ENCODE data around the gene ALDH5A1. TPM values are rescaled to one million over a fixed set of nuclear protein-coding genes. Genes with fewer than 3 reads are reported as not detected.
"Not testable (repeated sequence)": the region's sequence is repeated elsewhere in the genome, so short reads cannot be mapped to it uniquely, and the experiment has no call there.

ALDH5A1 gene
- total RNA-seq, 1 experiment from 2014 or later = 0.57 TPM

GRCh38 chr6:24484657-24485323, 10.0 kb upstream of the ALDH5A1 start:
- no peak for DNase-seq (ENCODE audit: low read depth)

GRCh38 chr6:24486065-24486464, 8.7 kb upstream of the ALDH5A1 start:
- DNase-seq (ENCODE audit: low read depth) = no peak

- no peak for DNase-seq (ENCODE audit: low read depth)
These were observed 5.3 kb upstream of the ALDH5A1 start, which contains the start of gene GPLD1 for GRCh38 chr6:24489470-24489869. TSS of gene GPLD1 (minus strand) at chr6:24489578. CDS start at chr6:24489511, 67 bp downstream.

- DNase-seq (ENCODE audit: low read depth) = no peak
These were observed 4.9 kb upstream of the ALDH5A1 start for GRCh38 chr6:24489881-24490280.

GRCh38 chr6:24490948-24491347, 3.8 kb upstream of the ALDH5A1 start:
- no peak for DNase-seq (ENCODE audit: low read depth)

GRCh38 chr6:24492475-24492874, 2.3 kb upstream of the ALDH5A1 start:
- DNase-seq (ENCODE audit: low read depth) = no peak

GRCh38 chr6:24493945-24494820, 586 bp upstream of the ALDH5A1 start:
- no peak for DNase-seq (ENCODE audit: low read depth)

GRCh38 chr6:24497254-24497970, 2.6 kb downstream of the ALDH5A1 start:
- no peak for DNase-seq (ENCODE audit: low read depth)

GRCh38 chr6:24500683-24501082, 5.9 kb downstream of the ALDH5A1 start:
- DNase-seq (ENCODE audit: low read depth) = no peak

- no peak for DNase-seq (ENCODE audit: low read depth)
These were observed 6.6 kb downstream of the ALDH5A1 start for GRCh38 chr6:24501374-24501773.

GRCh38 chr6:24501914-24502313, 7.1 kb downstream of the ALDH5A1 start:
- no peak for DNase-seq (ENCODE audit: low read depth)

GRCh38 chr6:24504287-24504648, 9.5 kb downstream of the ALDH5A1 start:
- DNase-seq (ENCODE audit: low read depth) = no peak

- DNase-seq (ENCODE audit: low read depth) = no peak
These were observed 10.1 kb downstream of the ALDH5A1 start for GRCh38 chr6:24504649-24505586.

GRCh38 chr6:24506814-24507520, 12.2 kb downstream of the ALDH5A1 start:
- no peak for DNase-seq (ENCODE audit: low read depth)

GRCh38 chr6:24511976-24512375, 17.2 kb downstream of the ALDH5A1 start:
- DNase-seq (ENCODE audit: low read depth) = not testable (repeated sequence)

- no peak for DNase-seq (ENCODE audit: low read depth)
These were observed 18.8 kb downstream of the ALDH5A1 start for GRCh38 chr6:24513602-24514001.

GRCh38 chr6:24517659-24518543, 23.1 kb downstream of the ALDH5A1 start:
- no peak for DNase-seq (ENCODE audit: low read depth)

GRCh38 chr6:24520929-24521546, 26.3 kb downstream of the ALDH5A1 start:
- DNase-seq (ENCODE audit: low read depth) = peak; percentile 42
